Measurements from ENCODE around the gene HAGH.
A peak's percentile ranks its signal among the peaks of the same experiment; 100 is the strongest.

The HAGH gene

DNA sequence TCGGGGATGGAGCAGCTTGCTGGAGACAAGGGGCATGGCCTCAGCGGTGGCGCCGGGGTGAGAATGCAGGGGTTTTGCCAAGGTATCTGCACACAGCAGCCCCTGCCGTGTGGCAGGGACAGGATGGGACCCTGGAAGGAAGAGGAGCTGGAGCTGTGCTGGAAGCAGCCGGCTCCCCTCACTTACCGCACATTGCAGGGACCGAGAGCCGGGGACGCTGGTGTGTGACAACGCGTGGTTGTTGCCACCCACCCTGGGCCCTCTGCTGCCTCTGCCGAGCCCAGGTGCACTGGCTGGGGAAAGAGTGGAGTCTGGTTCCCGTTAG is 40.8 kb downstream of the HAGH start:
- DNase-seq, result no peak

DNA sequence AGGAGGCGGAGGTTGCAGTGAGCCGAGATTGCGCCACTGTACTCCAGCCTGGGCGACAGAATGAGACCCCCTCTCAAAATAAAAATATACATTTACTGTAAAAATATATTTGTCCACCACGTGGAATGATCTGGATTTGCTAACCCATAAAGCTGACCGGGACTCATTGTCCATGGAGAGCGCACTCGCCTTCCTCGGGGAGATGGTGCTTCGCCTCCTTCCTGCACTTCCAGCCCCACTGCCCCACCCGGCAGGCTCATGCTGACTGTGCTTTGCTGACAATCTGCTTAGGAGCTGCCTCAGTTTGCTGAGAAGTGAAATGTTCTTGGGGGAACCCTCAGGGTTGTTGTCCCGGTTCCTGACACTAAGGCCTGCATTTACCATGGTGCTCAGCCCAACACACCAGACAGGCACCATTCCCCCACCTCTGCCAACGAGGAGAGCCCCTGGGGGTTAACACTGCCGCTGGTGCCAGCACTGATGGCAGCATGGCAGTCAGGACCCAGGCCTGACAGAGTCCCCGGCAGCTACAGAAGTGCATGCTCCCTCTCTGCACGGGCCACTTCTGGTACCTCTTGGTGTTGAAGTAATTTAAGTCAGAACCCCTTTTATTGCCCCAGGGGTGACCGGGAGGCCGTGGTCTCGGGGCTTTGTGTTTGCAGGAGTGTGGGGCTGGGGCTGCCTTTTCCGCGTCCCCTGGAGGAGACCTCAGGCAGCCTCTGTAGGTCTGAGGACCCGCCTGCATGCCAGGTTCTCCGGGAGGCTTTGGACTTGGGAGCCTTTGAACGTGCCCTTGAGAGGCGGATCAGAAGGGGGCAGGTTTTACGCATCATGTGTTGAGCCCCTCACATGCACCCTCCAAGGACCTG is 41.4 kb downstream of the HAGH start:
- no peak for DNase-seq

DNA sequence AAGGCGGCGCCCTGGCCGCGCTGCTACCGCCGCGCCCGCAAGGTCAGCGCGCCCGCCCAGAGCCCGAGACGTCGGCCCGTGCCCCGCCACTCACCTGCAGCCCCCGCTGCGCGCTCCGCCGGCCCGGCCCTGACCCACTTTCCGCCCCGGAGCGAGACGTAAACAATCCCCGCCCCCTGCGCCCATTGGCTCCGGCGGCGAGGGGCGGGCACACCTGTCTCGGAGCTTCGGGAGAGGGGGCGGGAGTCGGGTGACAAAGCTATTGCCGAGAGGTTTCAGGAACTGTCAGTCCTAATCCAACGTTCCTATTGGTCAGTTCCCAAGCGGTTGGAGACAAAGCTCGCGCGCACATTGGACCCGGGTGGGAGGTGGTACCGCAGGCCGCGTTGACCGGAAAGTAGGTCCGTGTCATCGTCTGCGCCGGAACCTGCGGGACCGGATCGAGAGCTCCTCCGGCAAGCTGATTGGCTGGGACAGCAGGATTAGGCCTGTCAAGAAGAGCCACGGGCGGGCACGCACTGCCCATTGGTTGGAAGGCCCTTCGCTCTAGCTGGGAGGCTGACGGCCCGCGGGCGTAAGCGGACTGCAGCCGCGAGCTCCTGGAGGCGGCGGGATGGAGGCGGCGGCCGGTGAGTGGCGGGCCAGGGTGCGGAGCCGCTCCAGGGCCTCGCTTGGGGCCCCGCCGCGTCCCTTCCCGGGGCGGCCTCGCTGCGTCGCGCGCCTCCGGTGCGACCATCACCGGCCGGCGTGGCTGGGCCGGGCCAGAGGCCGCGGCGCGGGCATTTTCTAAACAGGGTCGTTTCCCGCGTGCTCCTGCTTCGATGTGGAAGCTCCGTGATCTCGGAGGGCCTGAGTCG is 44.0 kb downstream of the HAGH start, which contains the start of the genes NUBP2 and SPSB3:
NUBP2 (plus strand) TSS at position 553 of the 857 bp plus-strand sequence; CDS start at position 614, 61 bp downstream.
SPSB3 (minus strand) TSS at position 164 of the 857 bp plus-strand sequence. CDS start 1,088 bp downstream, outside the sequence.
- peak; percentile 92 to 96 (median 93) for DNase-seq

DNA sequence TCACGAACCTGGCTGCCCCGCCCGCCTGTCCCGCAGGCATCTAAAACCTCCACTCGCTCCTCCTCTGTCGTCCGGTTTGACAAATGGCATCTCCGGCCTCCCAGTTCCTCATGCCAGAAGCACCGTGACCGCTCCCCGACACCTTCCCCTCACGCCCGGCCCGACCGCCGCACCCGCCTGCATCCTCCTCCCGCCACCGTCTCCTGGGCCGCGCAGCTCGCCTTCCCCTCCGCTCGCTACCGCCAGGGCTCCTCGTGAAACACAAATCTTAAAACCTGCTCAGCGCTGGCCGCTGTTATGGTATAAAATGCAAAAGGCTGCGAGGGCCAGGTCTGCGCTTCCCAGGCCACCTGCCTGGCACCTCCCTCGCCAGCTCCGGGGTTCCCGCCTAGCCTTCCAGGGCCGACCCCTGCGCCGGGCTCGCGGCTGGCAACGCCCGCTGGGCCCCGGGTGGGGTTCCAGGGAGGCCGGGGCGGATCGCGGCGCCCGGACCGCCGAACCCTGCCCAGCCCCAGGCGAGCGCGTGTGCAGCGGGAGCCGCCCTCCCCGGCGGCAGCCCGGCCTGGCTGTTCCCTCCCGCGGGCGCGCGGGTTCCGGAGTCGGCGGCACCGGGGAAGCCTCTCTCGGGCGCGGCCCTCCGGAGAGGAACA is 44.7 kb downstream of the HAGH start:
- peak in 1 of 4 experiments; percentile 38 for DNase-seq

DNA sequence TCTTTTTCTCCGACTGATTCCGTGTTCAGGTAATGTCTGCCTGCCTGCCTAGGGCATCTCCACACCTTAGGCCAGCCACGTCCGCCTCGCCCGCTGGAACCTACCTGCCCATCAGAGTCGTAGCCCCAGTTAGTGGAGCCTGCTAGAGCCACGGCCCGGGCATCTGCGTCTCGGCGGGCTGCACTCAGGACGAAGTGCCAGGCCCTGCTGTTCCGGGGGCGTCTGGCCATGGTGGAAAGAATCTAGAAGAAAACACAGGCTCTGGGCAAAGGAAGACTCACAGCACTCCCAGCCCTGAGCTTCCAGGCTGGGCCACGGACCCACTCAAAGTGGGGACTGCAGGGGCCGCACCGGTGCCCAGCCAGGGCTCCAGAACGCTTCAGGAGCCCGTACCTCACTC is 45.4 kb downstream of the HAGH start:
- no peak for DNase-seq

DNA sequence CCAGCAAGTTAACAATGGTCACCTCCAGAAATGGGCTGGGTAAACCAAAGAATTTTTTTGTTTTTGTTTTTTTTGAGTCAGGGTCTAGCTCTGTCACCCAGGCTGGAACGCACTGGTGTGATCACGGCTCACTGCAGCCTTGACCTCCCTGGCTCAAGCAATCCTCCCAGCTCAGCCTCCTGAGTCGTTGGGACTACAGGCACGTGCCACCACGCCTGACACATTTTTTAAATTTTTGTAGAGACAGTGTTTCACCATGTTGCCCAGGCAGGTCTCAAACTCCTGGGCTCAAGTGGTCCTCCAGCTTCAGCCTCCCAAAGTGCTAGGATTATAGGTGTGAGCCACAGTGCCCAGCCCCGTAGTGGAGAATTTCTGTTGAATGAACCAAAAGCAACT is 46.0 kb downstream of the HAGH start:
- no peak for DNase-seq

DNA sequence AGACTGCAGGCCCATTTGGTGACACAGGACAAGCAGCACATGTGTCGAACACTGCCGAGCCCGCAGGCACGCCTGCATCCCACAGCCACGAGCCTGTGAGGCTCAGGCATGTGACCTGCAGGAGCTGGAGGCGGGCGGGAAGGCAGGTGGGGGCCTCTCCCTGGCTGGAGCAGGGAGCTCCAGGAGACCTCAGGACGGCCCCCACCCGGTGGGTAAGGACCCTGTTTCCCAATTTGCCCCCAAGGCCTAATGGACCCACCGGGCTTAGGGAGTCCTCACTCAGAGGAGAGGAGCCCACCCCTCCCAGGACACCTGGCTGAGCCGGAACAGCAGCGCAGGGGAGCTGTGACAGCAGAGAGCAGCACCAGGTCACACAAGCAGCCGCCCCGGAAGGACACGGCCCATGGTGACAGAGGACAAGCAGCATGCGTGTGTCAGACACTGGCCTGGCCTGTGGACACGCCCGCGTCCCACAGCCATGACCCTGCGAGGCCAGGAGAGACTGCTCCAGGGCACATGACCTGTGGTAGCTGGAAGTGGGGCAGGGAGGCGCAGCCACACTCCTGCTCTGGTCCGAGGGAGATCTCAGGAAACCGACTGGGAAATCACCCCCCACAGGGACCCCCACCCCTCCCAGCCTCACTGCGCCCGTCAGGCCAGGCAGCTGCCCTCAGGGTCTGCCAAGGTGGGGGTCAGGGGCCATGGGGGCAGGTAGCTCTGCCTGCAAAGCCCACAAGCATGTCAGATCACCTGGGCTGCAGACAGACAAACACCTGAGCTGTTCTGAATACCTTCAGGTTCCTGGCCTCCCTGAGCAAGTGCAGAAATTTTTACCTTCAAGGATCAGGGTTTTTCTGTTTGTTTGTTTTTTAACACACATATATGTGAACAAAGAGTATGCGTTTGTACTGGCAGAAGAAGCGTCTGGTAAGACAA is 46.6 kb downstream of the HAGH start:
- DNase-seq, result no peak

DNA sequence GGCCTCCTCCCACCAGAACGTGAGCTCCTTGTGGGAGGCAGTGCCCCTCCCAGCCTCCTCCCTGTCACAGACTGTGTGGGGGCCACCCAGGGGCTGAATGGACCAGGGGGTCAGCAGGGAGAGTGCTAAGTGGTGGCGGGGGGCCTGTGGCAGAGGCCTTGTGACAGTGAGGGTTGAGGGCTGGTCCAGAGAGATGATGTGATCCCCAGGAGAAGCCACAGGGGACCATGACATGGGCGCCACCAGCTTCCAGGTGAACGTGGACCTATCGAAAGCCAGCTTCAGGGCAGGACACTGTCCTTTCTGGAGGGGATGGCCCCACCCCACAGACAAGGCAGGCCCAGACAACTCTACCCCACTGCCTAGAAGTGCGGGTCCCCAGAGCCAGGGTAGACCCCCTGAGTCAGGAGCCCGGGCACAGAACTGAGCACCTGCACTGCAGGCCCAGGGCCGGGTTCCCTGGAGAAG is 47.4 kb downstream of the HAGH start:
- DNase-seq, result no peak

DNA sequence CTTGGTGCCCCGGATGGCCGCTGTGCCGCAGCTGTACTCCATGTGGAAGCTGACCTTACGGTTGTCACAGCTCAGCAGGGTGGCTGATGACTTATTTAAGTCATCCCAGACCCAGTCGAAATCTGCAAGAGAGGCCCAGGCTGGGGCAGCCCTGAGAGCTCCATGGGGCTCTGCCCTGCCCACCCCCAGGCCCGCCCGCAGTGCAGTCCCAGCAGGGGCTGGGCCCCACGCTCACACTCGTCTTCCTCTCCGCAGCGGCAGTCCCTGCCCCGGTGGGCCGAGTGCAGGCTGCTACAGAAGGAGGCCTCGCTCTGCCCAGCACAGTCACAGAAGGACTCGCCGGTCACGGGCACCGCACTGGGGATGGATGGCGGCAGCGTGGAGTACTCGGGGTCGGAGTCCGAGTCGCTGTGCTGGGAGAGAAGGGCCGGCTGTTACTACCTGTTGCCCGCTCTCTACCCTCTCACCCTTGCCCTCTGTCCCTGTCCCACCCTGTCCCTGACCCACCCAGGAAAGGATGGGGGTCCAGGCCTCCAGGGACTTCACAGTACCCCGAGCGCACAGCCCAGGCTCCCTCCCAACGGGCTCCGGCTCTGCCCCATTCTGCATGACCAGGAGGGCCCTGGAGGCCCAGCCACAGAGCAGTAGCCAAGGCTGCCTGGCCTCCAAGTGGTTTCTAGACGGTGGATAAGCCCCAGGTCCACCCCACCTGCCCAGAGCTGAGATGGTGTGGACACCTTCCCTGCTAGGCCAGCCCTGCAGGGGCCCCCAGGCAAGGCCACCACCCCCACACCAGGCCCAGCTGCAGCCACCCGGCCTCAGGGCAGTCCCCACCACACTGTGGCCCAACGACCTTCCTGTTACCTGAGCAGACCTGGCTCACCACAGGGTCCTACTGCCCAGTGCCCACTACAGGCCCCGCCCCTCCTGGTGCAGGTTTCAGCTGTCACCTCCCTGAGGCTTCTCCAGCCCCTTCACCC is 48.1 kb downstream of the HAGH start:
- DNase-seq, result no peak

DNA sequence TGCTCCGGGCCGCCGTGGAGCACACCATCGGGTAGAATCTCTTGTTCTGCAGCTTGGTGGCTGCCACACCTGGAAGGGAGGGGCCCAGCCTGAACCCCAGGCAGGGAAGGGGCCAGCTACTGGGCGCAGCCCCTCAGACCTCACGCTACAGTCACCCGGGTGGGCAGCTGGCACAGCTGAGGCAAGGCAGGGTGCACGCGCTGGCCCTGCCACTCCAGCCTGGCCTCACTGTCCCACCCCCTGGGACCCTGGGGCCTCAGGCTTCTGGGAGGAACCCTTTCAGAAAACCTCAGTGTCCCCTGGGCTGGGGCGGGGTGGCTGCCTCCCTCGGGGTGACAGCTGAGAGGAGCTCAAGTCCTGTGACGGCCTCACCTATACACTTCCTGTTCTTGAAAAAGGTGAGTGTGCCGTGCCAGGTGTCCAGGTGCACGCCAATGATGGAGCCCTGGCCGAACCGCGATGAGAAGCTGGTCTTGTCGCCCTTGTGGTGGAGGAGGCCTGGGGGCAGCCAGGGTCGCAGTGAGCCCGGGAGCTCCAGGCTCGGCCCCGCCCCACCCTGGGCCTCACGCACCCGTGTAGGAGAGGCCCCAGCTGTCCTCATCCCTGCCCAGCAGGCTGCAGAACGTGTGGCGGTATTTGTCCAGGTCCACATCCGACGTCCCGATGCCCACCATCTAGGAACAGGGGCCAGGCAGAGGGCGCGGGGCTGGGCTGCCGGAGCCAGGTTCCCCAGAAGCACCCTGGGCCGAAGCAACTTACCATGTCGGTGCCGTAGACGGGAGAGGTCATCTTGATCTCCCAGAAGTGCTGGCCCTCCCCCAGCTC is 49.0 kb downstream of the HAGH start:
- no peak for DNase-seq

DNA sequence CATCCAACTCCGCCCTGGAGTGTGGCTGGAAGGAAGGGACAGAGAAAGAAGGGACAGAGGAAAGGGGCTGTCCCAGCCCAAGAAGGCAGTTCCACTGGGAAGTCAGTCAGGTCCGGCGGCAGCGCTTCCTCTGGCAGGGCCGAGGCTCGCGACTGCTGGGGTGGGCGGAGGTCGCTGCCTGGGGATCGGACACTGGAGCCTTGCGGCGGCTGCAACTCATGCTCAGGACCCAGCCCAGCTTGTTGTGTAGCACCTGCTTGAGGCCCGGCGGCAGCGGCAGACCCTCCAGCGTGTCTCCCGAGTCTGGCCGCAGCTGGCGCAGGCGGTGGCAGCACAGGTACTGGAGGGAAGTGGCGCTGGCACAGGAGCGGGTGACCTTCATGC is 49.6 kb downstream of the HAGH start:
- no peak for DNase-seq

DNA sequence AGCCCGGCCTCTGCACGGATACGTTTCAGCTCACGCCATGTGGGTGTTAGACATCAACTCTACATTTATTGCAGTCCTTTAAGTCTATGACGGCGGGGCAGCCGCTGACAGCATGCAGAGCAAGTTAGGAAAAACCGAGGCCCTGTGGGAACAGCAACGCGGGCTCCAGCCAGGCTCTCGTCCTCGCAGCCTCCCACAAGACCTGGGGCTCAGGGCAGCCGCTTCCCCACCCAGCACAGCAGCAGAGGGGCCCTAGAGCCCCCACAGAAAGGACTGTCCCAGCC is 50.0 kb downstream of the HAGH start:
- no peak for DNase-seq

DNA sequence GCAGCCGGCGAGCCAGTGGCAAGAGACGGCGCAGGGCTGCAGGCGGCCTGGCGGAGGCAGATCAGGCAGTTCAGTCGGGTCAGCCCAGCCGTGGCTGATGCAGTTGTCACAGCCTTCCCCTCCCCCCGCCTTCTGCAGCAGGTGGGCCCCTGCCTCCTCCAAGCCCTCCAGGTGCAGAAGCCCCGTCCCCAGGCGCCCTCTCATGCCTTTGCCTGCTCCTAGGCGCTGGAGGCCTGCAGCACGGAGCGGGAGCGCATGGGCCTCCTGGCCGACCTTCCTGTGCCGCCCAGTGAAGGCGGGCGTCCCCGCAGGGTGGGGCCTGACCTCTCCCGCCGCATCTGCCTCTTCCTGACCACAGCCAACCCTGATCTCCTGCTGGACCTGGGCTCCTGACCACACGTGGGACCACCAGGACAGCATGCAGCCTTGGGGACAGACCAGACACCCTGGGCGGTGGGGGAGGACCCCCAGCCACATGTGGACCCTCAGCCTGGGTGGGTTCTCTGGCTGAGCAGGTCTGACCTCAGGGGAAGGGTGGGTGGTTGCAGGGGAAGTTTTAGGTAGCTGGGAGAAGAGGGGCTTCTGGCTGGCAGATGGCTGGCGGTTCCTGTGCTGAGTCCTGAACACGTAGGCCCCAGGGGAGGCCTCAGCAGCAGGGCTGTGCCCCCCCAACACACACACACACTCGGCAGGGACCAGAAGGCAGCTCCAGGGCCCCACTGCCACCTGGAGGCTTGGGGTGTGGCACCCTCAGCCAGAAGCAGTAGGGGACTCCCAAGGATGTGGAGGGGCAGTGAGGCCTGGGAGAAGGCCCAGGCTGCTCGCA is 50.6 kb downstream of the HAGH start:
- no peak for DNase-seq

DNA sequence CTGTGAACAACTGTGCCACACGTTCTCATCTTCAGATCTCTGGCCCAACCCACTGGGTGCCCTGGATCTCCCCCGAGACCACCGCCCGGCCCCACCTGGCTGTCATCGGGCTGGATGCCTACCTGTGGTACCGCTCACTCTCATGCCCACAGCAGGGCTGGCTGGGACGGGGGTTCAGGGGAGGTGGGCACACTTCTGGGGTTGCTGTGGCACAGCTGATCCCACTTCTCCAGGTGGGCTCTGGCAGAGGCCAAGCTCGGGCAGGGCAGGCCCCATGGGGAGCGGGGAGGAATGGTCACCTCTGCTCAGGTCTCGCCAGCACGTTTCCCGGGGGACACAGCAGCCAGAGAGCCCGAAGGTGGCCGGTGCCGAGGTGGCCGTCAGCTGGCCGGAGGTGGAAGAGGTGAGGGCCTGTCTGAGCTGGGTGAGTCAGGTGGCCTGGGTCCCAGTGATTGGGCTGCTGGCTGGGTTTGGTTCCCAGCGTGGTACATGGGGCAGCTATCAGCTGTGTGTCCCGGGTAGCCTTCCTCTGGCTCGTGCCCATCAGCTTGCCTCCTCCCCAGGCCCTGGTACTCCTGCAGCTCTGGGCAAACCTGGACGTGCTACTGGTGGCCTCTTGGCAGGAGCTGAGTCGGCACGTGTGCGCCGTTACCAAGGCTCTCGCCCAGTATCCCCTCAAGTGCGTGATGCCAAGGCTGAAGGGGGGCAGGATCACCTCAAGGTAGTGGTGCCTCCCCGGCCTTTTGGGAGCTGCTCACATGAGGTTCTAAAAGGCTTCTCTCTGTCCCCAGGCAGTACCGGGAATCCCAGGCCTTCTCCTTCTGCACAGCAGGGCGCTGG is 51.4 kb downstream of the HAGH start:
- no peak for DNase-seq

DNA sequence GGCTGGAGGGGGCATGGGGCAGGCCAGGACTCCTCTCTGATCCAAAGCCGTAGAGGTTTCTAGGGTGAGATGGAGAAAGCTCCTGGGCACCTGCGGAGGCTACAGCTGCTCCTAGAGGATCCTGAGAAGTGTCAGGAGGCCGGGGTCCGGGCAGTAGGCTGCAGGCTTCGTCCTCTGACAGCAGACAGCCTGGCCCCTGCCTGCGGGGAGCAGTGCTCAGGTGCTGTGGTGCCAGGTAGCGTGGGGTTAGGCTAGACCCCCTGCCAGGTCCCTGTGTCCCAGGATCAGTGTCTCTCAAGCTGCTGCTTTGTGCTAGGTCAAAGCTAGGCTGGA is 52.2 kb downstream of the HAGH start:
- no peak for DNase-seq

DNA sequence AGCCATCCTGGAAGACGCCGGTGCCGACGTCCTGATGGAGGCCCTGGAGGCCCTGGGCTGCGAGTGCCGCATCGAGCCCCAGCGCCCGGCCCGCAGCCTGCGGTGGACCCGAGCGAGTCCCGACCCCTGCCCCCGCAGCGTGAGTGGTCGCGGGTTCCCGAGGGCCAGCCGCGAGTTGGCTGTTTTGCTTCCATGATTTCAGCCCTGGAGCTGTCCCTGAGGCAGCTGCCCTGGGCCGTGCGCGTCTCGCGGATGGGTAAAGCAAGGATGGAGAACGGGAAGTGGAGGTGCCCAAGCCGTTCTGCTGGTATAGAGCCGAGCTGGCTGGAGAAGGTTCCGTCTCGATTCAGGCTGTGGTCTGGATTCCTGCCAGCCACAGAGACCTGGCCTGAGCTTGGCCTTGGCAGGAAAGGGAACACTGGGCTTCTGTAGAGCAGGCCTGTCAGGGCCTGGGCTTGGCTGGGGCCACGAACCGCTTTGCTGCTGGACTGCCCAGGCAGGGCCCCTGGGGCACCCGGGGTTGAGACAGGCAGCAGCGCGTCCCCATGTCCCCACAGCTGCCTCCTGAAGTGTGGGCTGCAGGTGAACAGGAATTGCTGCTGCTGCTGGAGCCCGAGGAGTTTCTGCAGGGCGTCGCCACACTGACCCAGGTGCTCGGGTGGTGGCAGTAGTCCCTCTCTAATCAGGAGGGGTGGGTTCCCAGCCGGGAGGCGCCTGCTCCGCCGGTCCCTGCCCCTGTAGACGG is 52.8 kb downstream of the HAGH start:
- no peak for DNase-seq

DNA sequence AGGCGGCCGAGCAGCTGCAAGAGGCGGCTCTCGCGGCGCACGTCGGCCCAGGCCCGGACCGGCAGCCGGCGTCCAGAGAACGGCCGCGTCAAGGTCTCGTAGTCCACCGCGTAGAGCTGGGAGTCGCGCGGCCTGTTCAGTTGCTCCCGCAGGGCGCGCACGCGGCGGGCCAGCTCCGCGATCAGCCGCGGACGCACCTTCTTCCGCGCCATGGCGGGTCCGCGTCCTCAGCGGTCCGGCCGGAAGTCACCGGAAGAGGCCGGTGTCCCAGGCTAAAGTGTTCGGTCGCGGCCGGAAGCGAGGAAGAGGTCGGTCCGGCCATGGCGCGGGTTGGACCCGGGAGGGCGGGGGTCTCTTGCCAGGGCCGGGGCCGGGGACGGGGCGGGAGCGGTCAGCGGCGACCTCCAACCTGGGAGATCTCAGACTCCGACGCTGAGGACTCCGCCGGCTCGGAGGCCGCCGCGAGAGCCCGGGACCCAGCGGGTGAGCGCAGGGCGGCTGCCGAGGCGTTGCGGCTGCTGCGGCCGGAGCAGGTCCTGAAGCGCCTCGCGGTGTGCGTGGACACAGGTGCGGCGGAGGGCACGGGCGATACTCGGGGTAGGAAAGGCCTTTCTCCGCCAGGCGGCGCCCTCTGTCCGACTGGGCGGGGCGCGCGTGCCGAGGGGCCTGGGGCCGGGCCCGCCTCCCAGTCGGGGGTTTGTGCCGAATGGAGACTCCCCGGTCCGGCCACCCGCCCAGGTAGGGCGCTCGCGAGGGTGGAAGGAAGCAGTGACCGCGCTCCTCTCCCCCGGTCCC is 53.5 kb downstream of the HAGH start, which contains the start of gene MRPS34:
MRPS34 (minus strand) TSS at position 227 of the 795 bp plus-strand sequence; CDS start at position 212, 15 bp downstream.
- DNase-seq, result peak; percentile 51 to 71 (median 56)
